GM21619 (cell line): ENCODE results near the gene AASDH.
"Not testable (repeated sequence)": the region's sequence is repeated elsewhere in the genome, so short reads cannot be mapped to it uniquely, and the experiment has no call there.

ENCODE experiments used
- ATAC-seq: cut with Tn5 transposase; IDR thresholded peaks from one replicate; pipeline ENCODE4 v1.9.1; 2021; ENCODE audit not compliant: unreplicated experiment

The AASDH gene

GRCh38 chr4:56391270-56391669, 4.0 kb upstream of the AASDH start:
- ATAC-seq = no peak

GRCh38 chr4:56389558-56389957, 2.3 kb upstream of the AASDH start:
- no peak for ATAC-seq

GRCh38 chr4:56388306-56388705, 1.0 kb upstream of the AASDH start:
- no peak for ATAC-seq

- no peak for ATAC-seq
These were observed 1.2 kb downstream of the AASDH start for GRCh38 chr4:56386091-56386490.

- no peak for ATAC-seq
These were observed 11.8 kb downstream of the AASDH start for GRCh38 chr4:56375458-56375857.

GRCh38 chr4:56374956-56375355, 12.3 kb downstream of the AASDH start:
- no peak for ATAC-seq

GRCh38 chr4:56372774-56373173, 14.5 kb downstream of the AASDH start:
- no peak for ATAC-seq

GRCh38 chr4:56371426-56372220, 15.7 kb downstream of the AASDH start:
- ATAC-seq = no peak

- no peak for ATAC-seq
These were observed 16.9 kb downstream of the AASDH start for GRCh38 chr4:56370377-56370776.

GRCh38 chr4:56362981-56363380, 24.3 kb downstream of the AASDH start:
- ATAC-seq = not testable (repeated sequence)

GRCh38 chr4:56360071-56360470, 27.2 kb downstream of the AASDH start:
- ATAC-seq = no peak

GRCh38 chr4:56356650-56357049, 30.6 kb downstream of the AASDH start:
- ATAC-seq = no peak

GRCh38 chr4:56348576-56348975, 38.7 kb downstream of the AASDH start:
- no peak for ATAC-seq

GRCh38 chr4:56345458-56345857, 41.8 kb downstream of the AASDH start:
- no peak for ATAC-seq

GRCh38 chr4:56342746-56343145, 44.5 kb downstream of the AASDH start:
- ATAC-seq = no peak

GRCh38 chr4:56330691-56331090, 56.6 kb downstream of the AASDH start:
- ATAC-seq = no peak

- no peak for ATAC-seq
These were observed 60.9 kb downstream of the AASDH start for GRCh38 chr4:56326363-56326762.

GRCh38 chr4:56324011-56324610, 63.2 kb downstream of the AASDH start:
- no peak for ATAC-seq

- no peak for ATAC-seq
These were observed 64.0 kb downstream of the AASDH start for GRCh38 chr4:56323327-56323726.

- no peak for ATAC-seq
These were observed 66.0 kb downstream of the AASDH start for GRCh38 chr4:56321251-56321650.

GRCh38 chr4:56320293-56320692, 67.0 kb downstream of the AASDH start:
- no peak for ATAC-seq

- ATAC-seq = no peak
These were observed 68.7 kb downstream of the AASDH start for GRCh38 chr4:56318555-56318954.

- no peak for ATAC-seq
These were observed 69.5 kb downstream of the AASDH start for GRCh38 chr4:56317749-56318148.
